Hepatocyte (in vitro differentiated cells): ENCODE results near the gene AFAP1.

Experiments
- CTCF ChIP-seq: fragments of 200-600 bp; sonication (generic); IDR thresholded peaks from 2 replicates; pipeline ENCODE4 v1.5.1; 2016; ENCODE audit warnings: antibody characterized with exemption, mild to moderate bottlenecking; ENCODE audit not compliant: poor library complexity
- EZH2 ChIP-seq: fragments of 200-600 bp; sonication (generic); IDR thresholded peaks from 2 replicates; pipeline ENCODE4 v1.6.1; 2016; ENCODE audit warnings: antibody characterized with exemption, mild to moderate bottlenecking, borderline replicate concordance
- EZH2phosphoT487 ChIP-seq: fragments of 200-600 bp; sonication (generic); IDR thresholded peaks from one replicate; pipeline ENCODE4 v1.6.1; 2018; ENCODE audit warnings: antibody characterized with exemption, mild to moderate bottlenecking, low read depth, moderate library complexity; ENCODE audit not compliant: unreplicated experiment, severe bottlenecking

GRCh38 chr4:7878323-7878722 lies 61.3 kb downstream of the AFAP1 start:
- TF ChIP-seq EZH2 (no peak), CTCF (no peak), EZH2phosphoT487 (no peak)
